K562 (cell line): ENCODE results near the gene CCND3. TPM values are rescaled to one million over a fixed set of nuclear protein-coding genes. Genes with fewer than 3 reads are reported as not detected.

Experiments
- CBX3 ChIP-seq, 2 experiments: IDR thresholded peaks; 1 replicate in 1 of 2; 2 replicates in 1 of 2; pipeline ENCODE4 v1.6.1; 2012; ENCODE audit warnings: inconsistent platforms in 2 of 2, low read length in 2 of 2, borderline replicate concordance in 1 of 2, control low read depth in 1 of 2
- CEBPB ChIP-seq: fragments of 450-650 bp; IDR thresholded peaks from 2 replicates; pipeline ENCODE4 v1.6.1; 2016; ENCODE audit warnings: missing genetic modification characterization, missing compliant biosample characterization
- CREB5 ChIP-seq: fragments of 250-450 bp; sonication (Bioruptor Pico); IDR thresholded peaks from 2 replicates; pipeline ENCODE4 v1.5.0; 2020; ENCODE audit warnings: mild to moderate bottlenecking
- DLX4 ChIP-seq: fragments of 250-450 bp; sonication (Bioruptor Pico); IDR thresholded peaks from 2 replicates; pipeline ENCODE4 v1.6.1; 2021; ENCODE audit warnings: mild to moderate bottlenecking
- EZH2 ChIP-seq: IDR thresholded peaks from 2 replicates; pipeline ENCODE4 v1.6.1; 2012; ENCODE audit warnings: low read depth, mild to moderate bottlenecking, inconsistent platforms, low read length, borderline replicate concordance
- HEY1 ChIP-seq: fragments of 250-450 bp; sonication (Bioruptor Pico); IDR thresholded peaks from 2 replicates; pipeline ENCODE4 v1.5.0; 2020; ENCODE audit warnings: mild to moderate bottlenecking, moderate library complexity, borderline replicate concordance
- KHSRP ChIP-seq: fragments of 450-650 bp; IDR thresholded peaks from 2 replicates; pipeline ENCODE4 v1.6.1; 2017
- MAFK ChIP-seq: IDR thresholded peaks from 2 replicates; pipeline ENCODE4 v1.6.1; 2011; ENCODE audit warnings: low read length, improper control_type of control experiment
- MAZ ChIP-seq, 2 experiments: fragments of 450-650 bp in 1 of 2; sonication (generic) in 1 of 2; formaldehyde crosslinking; IDR thresholded peaks in 1 of 2; conservative IDR thresholded peaks in 1 of 2; 2 replicates each; pipeline versions ENCODE4 v1.4.0 to v1.5.0; 2020; ENCODE audit warnings: mild to moderate bottlenecking in 1 of 2, missing genetic modification reagents in 1 of 2
- RERE ChIP-seq: sonication (generic); formaldehyde crosslinking; IDR thresholded peaks from 2 replicates; pipeline ENCODE4 v1.8.0; 2023; ENCODE audit warnings: missing genetic modification reagents, mild to moderate bottlenecking, borderline replicate concordance
- ZNF354B ChIP-seq: fragments of 250-450 bp; sonication (Bioruptor Pico); IDR thresholded peaks from 2 replicates; pipeline ENCODE4 v1.4.0; 2020
- ZNF512 ChIP-seq: IDR thresholded peaks from 2 replicates; pipeline ENCODE4 v1.6.1; 2016; ENCODE audit warnings: missing genetic modification characterization, missing compliant biosample characterization
- ZNF695 ChIP-seq: fragments of 450-650 bp; formaldehyde crosslinking; IDR thresholded peaks from 2 replicates; pipeline ENCODE4 v1.4.0; 2020; ENCODE audit warnings: mild to moderate bottlenecking, moderate library complexity
- ZNF740 ChIP-seq, 3 experiments: fragments of 200-800 bp in 1 of 3; sonication (Bioruptor generic) in 1 of 3; sonication (generic) in 1 of 3; formaldehyde crosslinking in 1 of 3; IDR thresholded peaks; 2 replicates each; pipeline versions ENCODE4 v1.6.1 to v1.8.0; 2016 to 2022; ENCODE audit warnings: mild to moderate bottlenecking in 2 of 3, missing compliant biosample characterization in 2 of 3, missing genetic modification characterization in 2 of 3, missing genetic modification reagents in 1 of 3
- ZNF780A ChIP-seq: fragments of 250-450 bp; sonication (Bioruptor Pico); IDR thresholded peaks from 2 replicates; pipeline ENCODE4 v1.5.0; 2021; ENCODE audit warnings: mild to moderate bottlenecking
- ZNF785 ChIP-seq: fragments of 250-450 bp; sonication (Bioruptor Pico); IDR thresholded peaks from 2 replicates; pipeline ENCODE4 v1.4.0; 2020; ENCODE audit warnings: mild to moderate bottlenecking
- polyA plus RNA-seq, 8 experiments: library from polyadenylated mRNA; depleted of rRNA in 4 of 8; stranded (reverse) in 5 of 8; unstranded in 3 of 8; fragments of >200 nt; fragmentation: Nextera tagmentation in 2 of 8; fragmentation: Illumina TruSeq in 1 of 8; extraction: Ambion mirVana in 2 of 8; extraction: Trizol in 1 of 8; gene quantifications; 2 replicates each; pipeline versions ENCODE4 v1.2.1 to v1.2.3, GENCODE V29; 2011 to 2014; ENCODE audit warnings: inconsistent platforms in 1 of 8, missing spikeins in 1 of 8
- total RNA-seq, 7 experiments: library from RNA; depleted of rRNA in 6 of 7; stranded (reverse); fragments of >200 nt in 6 of 7; fragmentation: Illumina TruSeq in 2 of 7; extraction: Trizol in 2 of 7; gene quantifications; 2 replicates each; pipeline versions ENCODE4 v1.2.1 to v1.2.3, GENCODE V29; 2011 to 2021; ENCODE audit warnings: low replicate concordance in 1 of 7

CCND3 gene
- total and polyA plus RNA-seq, 9 of the 15 experiments (the other 6 are each of a cell fraction or from before 2014, with no cell fraction given), result 21.5 to 204 (median 97.4) TPM

- TF ChIP-seq ZNF740 (CRISPR knock-in tag; IDR thresholded peaks at IDR 0.05), result peak; percentile 53
- TF ChIP-seq ZNF740 (tag; IDR thresholded peaks at IDR 0.05), result no peak
- TF ChIP-seq CREB5 (CRISPR knock-in tag), result no peak
- no peak for TF ChIP-seq RERE (CRISPR knock-in tag)
- peak; percentile 99 for TF ChIP-seq CEBPB (tag)
- peak in 1 of 2 experiments; percentile 86; a peak in 2 of 3 replicates for TF ChIP-seq CBX3 (IDR thresholded peaks at IDR 0.05; ENCODE audit: borderline replicate concordance in 1 of 2, low read length in 2 of 2)
- no peak for TF ChIP-seq ZNF354B (CRISPR knock-in tag)
- TF ChIP-seq EZH2, result no peak
- TF ChIP-seq HEY1 (CRISPR knock-in tag), result peak; percentile 82; the same call in 1 of the 2 replicates
- no peak for TF ChIP-seq DLX4 (CRISPR knock-in tag)
- peak; percentile 88 to 96 for TF ChIP-seq MAZ (CRISPR knock-in tag; conservative IDR thresholded peaks at IDR 0.05 in 1 of 2, IDR thresholded peaks at IDR 0.05 in 1 of 2)
- no peak for TF ChIP-seq MAFK
- TF ChIP-seq KHSRP, result no peak
- no peak for TF ChIP-seq ZNF695 (CRISPR knock-in tag)
- no peak for TF ChIP-seq ZNF512
- TF ChIP-seq ZNF785 (CRISPR knock-in tag), result no peak
- TF ChIP-seq ZNF780A, result no peak
These were observed 5.4 kb downstream of the CCND3 start (continued) for GRCh38 chr6:41936073-41936837.
